ENCODE results near the gene TECPR1.

DNA sequence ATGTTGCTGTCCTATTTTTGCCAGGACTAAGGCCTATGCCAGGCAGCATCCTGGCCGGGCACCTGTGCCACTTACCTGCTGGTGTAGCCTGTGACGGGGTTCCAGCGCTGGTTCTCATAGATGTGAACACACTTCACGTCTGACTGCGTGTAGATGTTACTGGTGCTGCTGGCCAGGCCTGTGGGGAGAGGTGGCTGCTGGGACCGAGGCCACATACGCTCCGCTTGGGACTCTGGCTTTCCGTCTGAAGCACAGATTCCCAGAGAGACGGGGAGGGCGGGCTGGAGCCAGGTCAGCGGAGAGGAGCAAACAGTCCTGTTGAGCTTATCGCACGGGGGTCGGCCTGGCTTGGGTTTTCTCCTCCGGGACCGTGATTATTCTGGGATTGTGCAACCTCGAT, 24.1 kb downstream of the TECPR1 start:
- TF ChIP-seq POLR2A (IDR thresholded peaks at IDR 0.05) (no peak), CTCF (IDR thresholded peaks at IDR 0.05) (no peak)

All from lower leg skin (tissue), 3 donors.